Gastrocnemius medialis (tissue), 4 donors: ENCODE data around the gene RAB11A. TPM values are rescaled to one million over a fixed set of nuclear protein-coding genes. Genes with fewer than 3 reads are reported as not detected.

ENCODE experiments used
- ATAC-seq, 2 donors: fragments of 150-250 bp; one replicate each; pipeline ENCODE4 v1.9.1; 2016
- DNase-seq, 2 donors: peaks; one replicate each; pipeline ENCODE4 v3.0.0-alpha.2; 2019
- H3K27ac ChIP-seq, 4 donors: fragments of 200-600 bp; sonication (generic); 1 replicate in 1 of 4; 2 replicates in 3 of 4; pipeline ENCODE4 v1.5.1; 2016 to 2018; ENCODE audit warnings: mild to moderate bottlenecking in 2 of 4, moderate library complexity in 1 of 4
- H3K27me3 ChIP-seq, 3 donors: fragments of 200-600 bp; sonication (generic) in 2 of 3; 1 replicate in 1 of 3; 2 replicates in 2 of 3; pipeline versions ENCODE4 v1.5.1 to v1.6.0; 2016 to 2019; ENCODE audit warnings: mild to moderate bottlenecking in 1 of 3, moderate library complexity in 1 of 3
- H3K36me3 ChIP-seq, 2 donors: fragments of 200-600 bp; sonication (generic) in 1 of 2; one replicate each; pipeline ENCODE4 v1.5.1; 2017 to 2018
- H3K4me1 ChIP-seq, 2 donors: fragments of 200-600 bp; sonication (generic) in 1 of 2; one replicate each; pipeline ENCODE4 v1.5.1; 2016 to 2017; ENCODE audit warnings: mild to moderate bottlenecking in 2 of 2
- H3K4me3 ChIP-seq, 4 donors: fragments of 200-600 bp; sonication (generic) in 3 of 4; 1 replicate in 1 of 4; 2 replicates in 3 of 4; pipeline ENCODE4 v1.5.1; 2016 to 2019; ENCODE audit warnings: mild to moderate bottlenecking in 2 of 4
- H3K9me3 ChIP-seq, 3 donors: fragments of 200-600 bp; sonication (generic) in 2 of 3; 1 replicate in 1 of 3; 2 replicates in 2 of 3; pipeline ENCODE4 v1.5.1; 2016 to 2019
- CTCF ChIP-seq, 5 experiments: fragments of 450-650 bp in 3 of 5; fragments of 200-600 bp in 2 of 5; sonication (generic) in 2 of 5; IDR thresholded peaks in 4 of 5; conservative IDR thresholded peaks in 1 of 5; 1 replicate in 4 of 5; 2 replicates in 1 of 5; pipeline ENCODE4 v1.5.1; 2016 to 2019; ENCODE audit warnings: antibody characterized with exemption in 5 of 5, mild to moderate bottlenecking in 3 of 5, moderate library complexity in 3 of 5
- POLR2A ChIP-seq, 2 donors: fragments of 450-650 bp; IDR thresholded peaks; one replicate each; pipeline ENCODE4 v1.6.1; 2017; ENCODE audit warnings: antibody characterized with exemption in 2 of 2, mild to moderate bottlenecking in 2 of 2, moderate library complexity in 2 of 2
- in situ Hi-C, 4 donors: fragments of 200-750 bp; cut with MboI; loops; one replicate each; pipeline versions ENCODE4 v1.15.0 to v1.8.0; 2017; ENCODE audit warnings: low sequenced_read_pairs in 4 of 4
- intact Hi-C: fragments of 100-400 bp; cut with DNase I; formaldehyde crosslinking; loops from one replicate; pipeline ENCODE4 v1.15.1; 2023; ENCODE audit warnings: low total_unique reads
- total RNA-seq, 4 donors: library from RNA; depleted of rRNA; stranded (reverse); fragments of >200 nt; gene quantifications; one replicate each; pipeline versions ENCODE4 v1.1.0 to v1.2.3, GENCODE V29; 2016

RAB11A gene
- total RNA-seq, 4 donors from 2014 or later, result 93.0 to 207 (median 166) TPM

- intact Hi-C loops, result loop anchor here (5.0 kb wide), 1 partner anchor 274 kb away; no protein-coding TSS in a partner anchor
These were observed 48.6 kb downstream of the RAB11A start for GRCh38 chr15:65917936-65918335.

GRCh38 chr15:65918357-65918920, 49.1 kb downstream of the RAB11A start:
- no peaks in the 10 kb centered on the region for H3K27me3 ChIP-seq
- intact Hi-C loops, result loop anchor here (5.0 kb wide), 1 partner anchor 274 kb away; no protein-coding TSS in a partner anchor

More at GRCh38 chr15:65917936-65918335, 48.6 kb downstream of the RAB11A start:
- Histone ChIP-seq H3K36me3 (no peaks in the 10 kb centered on the region), H3K4me1 (peaks cover 0 to 2% of the 10 kb centered on the region in 2 donors), H3K27me3 (no peaks in the 10 kb centered on the region), H3K9me3 (no peaks in the 10 kb centered on the region), H3K4me3 (no peak overlapping the region), H3K27ac (no peak overlapping the region)
- no peak for TF ChIP-seq CTCF (IDR thresholded peaks at IDR 0.05 in 4 of 5, conservative IDR thresholded peaks at IDR 0.05 in 1 of 5)
- ATAC-seq (no peak), DNase-seq (no peak)
- in situ Hi-C loops, result no loop called here

GRCh38 chr15:65918945-65919344, 49.7 kb downstream of the RAB11A start:
- no peak overlapping the region for H3K27ac ChIP-seq
- in situ Hi-C loops (no loop called here), intact Hi-C loops (loop anchor here (5.0 kb wide), 1 partner anchor 273 kb away; no protein-coding TSS in a partner anchor)
- TF ChIP-seq CTCF (IDR thresholded peaks at IDR 0.05 in 4 of 5, conservative IDR thresholded peaks at IDR 0.05 in 1 of 5) (no peak), POLR2A (IDR thresholded peaks at IDR 0.05) (no peak)
- no peaks in the 10 kb centered on the region for H3K27me3 ChIP-seq
- no peaks in the 10 kb centered on the region for H3K9me3 ChIP-seq
- H3K36me3 ChIP-seq, result no peaks in the 10 kb centered on the region
- no peak for DNase-seq
- peaks cover 0 to 2% of the 10 kb centered on the region in 2 donors for H3K4me1 ChIP-seq
- H3K4me3 ChIP-seq, result no peak overlapping the region
- ATAC-seq, result no peak

More at GRCh38 chr15:65918357-65918920, 49.1 kb downstream of the RAB11A start:
- Histone ChIP-seq H3K36me3 (no peaks in the 10 kb centered on the region), H3K27ac (no peak overlapping the region), H3K4me1 (peaks cover 0 to 2% of the 10 kb centered on the region in 2 donors), H3K9me3 (no peaks in the 10 kb centered on the region), H3K4me3 (no peak overlapping the region)
- TF ChIP-seq POLR2A (IDR thresholded peaks at IDR 0.05), result no peak
- TF ChIP-seq CTCF (IDR thresholded peaks at IDR 0.05 in 4 of 5, conservative IDR thresholded peaks at IDR 0.05 in 1 of 5), result no peak
- ATAC-seq (no peak), DNase-seq (no peak)
- in situ Hi-C loops, result no loop called here

- no peaks in the 10 kb centered on the region for H3K27me3 ChIP-seq
- TF ChIP-seq POLR2A (IDR thresholded peaks at IDR 0.05), result no peak
- no peak for TF ChIP-seq CTCF (IDR thresholded peaks at IDR 0.05 in 4 of 5, conservative IDR thresholded peaks at IDR 0.05 in 1 of 5)
- ATAC-seq (no peak), DNase-seq (no peak)
- intact Hi-C loops (loop anchor here (5.0 kb wide), 1 partner anchor 273 kb away; no protein-coding TSS in a partner anchor), in situ Hi-C loops (no loop called here)
- H3K9me3 ChIP-seq, result no peaks in the 10 kb centered on the region
- no peak overlapping the region for H3K4me3 ChIP-seq
- H3K36me3 ChIP-seq, result no peaks in the 10 kb centered on the region
- H3K27ac ChIP-seq, result no peak overlapping the region
- H3K4me1 ChIP-seq, result peaks cover 0 to 2% of the 10 kb centered on the region in 2 donors
These were observed 50.1 kb downstream of the RAB11A start for GRCh38 chr15:65919353-65919752.
